NCI-H1417 treated with DMSO at 0.1 percent for 48 hours (cell line): ENCODE measurements around the gene MAML2.
"Not testable (repeated sequence)": the region's sequence is repeated elsewhere in the genome, so short reads cannot be mapped to it uniquely, and the experiment has no call there.

ENCODE experiments used
- DNase-seq: peaks from one replicate; lab custom pipeline; 2025; lab: John Stamatoyannopoulos, UW

Gene MAML2

GRCh38 chr11:96293109-96293508 lies 49.9 kb downstream of the MAML2 start:
- DNase-seq, result no peak

DNA sequence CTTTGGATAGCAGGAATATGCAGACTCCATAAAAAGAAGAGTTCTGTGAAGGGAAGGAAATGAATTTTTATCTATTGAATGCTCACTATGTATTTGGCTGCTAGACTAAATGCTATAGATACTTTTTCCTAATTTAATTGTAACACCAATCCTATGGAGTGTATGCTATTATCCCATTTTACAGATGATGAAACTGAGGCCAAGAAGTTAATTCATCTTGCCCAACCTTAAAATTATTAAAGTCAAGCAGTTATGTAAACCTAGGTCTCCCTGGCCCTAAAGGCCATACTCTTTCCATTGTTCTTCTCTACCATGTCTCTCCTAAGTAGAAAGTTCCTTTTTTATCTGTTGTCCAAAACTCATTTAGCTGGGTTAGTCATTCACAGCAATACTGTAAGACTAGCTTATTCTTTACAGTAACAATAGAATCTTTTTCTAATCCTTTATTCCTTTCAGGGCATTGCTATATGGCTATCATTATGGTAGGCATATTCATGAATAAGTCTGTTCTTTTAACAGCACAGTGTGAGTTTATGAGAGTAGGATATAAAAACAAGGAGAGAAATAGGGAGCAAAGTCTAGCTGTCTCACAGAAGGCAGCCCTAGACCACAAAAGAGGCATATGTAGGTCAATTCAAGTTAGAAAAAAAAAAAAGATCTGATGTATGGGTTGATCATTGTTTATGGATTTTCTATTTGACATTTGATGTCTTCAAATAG lies 50.5 kb downstream of the MAML2 start:
- no peak for DNase-seq

GRCh38 chr11:96290631-96291030 lies 52.4 kb downstream of the MAML2 start:
- DNase-seq, result no peak

DNA sequence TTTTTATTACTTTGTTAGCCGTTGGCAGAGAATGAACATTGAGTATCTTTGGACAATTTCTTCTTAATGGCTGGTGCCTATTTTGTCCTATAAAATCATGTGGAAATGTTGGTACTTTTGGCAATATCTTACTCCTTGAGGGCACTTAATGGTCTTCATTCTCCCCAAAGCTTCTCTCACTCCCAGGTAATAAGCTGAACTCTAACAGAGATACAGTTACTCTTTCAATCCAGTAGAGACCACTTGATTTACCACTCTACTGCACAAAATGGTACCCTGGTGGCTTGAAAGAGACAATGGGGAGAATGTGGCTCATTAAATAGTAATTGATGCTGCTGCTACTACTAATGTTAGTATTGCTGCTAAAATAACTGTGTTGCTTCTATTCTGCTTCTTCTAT lies 53.0 kb downstream of the MAML2 start:
- DNase-seq, result no peak

- no peak for DNase-seq
Measured at GRCh38 chr11:96288915-96289314, 54.1 kb downstream of the MAML2 start.

GRCh38 chr11:96287822-96288439 lies 55.1 kb downstream of the MAML2 start:
- no peak for DNase-seq

- not testable (repeated sequence) for DNase-seq
Measured at GRCh38 chr11:96285985-96286384, 57.0 kb downstream of the MAML2 start.

DNA sequence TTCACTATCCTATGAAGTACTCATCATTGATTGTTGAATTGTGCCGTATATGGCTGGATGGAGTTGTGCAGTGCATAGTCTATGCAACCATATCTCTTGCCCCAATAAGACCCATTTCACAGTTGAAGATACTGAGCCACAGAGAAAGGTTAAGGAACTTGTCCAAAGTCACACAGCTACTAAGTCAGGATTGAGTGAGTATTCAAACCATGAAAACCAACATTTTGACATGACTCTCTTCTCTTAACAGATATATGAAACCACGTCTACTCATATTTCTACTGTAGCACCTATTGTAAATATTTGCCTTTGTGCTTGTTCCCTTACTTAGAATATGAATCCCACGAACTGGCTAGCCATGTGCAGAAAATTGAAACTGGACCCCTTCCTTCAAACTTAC lies 58.1 kb downstream of the MAML2 start:
- DNase-seq, result no peak

DNA sequence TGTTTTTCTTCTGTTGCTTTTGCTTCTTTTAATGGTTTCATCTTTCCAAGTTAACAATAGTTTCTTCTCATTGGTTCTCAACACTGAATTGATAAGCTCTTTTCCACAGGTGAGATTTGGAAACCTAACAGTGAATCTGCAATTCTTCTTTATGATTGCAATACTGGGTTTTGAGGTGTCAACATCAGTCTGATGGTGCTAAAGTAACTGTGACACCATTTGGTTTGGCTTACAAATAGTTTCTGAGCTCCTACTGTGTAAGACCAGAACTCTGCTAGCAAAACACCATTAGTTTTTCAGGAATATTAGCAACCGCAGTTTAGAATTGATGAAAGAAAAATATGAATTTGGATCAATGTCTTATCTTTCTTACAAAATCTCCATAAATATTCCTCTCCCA lies 58.6 kb downstream of the MAML2 start:
- DNase-seq, result no peak

DNA sequence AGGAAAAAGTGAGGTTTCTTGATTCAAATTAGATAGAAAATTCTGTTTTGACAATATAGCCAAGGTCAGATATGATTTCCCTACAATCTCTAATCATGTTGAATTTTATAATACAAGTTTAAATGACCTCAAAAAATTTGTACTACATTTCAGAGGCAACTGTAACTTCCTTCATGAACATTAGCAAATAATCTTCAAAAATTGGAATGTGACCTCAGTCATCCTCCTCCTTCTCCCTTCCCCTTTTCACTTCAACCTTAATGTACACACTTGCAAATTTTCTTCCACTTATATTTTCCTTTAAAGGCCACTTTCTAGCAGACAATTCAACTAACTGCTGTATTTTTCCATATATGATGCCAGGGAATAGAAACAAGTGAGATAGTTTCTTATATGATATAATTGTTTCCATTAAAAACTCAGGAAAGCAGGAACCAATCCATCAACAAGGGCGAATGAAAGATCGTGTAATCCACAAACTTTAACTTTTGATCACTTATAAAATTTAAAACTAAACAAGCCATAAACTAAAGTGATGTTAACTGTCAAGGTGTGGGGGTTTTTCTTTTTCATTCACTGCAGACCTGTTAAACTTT lies 60.3 kb downstream of the MAML2 start:
- no peak for DNase-seq

GRCh38 chr11:96280444-96280843 lies 62.6 kb downstream of the MAML2 start:
- no peak for DNase-seq

- no peak for DNase-seq
Measured at GRCh38 chr11:96279896-96280290, 63.1 kb downstream of the MAML2 start.

DNA sequence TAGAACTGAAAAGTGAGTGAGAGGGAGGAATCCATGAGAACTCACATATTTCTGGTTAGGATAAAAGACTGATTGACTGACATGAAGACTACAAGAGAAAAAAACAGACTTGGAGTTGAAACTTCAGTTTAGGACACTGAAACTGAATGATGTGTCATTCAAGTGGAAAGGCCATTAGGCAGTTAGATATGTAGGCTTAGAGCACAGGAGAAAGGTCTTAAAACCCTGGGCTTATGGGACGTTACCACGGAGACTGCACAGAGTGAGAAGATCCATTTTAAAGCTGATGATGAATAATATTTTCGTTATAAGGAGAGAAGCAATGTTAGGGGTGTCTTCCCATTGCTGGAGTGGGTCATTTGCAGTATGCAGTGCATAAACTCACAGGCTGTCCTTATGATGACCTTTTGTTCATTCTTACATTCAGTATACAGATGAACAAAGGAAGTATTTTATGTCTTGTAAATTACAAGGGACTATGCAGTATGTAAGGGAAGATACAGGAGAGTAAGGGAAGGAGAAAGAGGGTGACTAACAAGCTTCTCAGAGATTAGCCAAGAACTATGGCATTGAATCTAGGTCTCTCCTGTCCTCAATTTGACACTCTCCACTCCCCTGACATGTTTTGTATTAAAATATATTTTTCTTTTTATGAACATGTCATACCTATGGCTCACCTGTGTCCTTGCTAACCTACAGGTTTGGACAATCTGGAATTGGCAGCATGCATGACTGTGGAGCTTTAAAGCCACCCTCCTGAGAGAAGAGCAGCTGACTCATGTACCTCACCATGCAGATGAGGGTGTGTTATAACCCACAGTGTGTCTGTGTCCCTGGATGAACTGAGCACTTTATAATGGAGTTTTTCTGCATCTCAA lies 63.7 kb downstream of the MAML2 start:
- DNase-seq, result no peak

- no peak for DNase-seq
Measured at GRCh38 chr11:96278039-96278897, 64.7 kb downstream of the MAML2 start.

- no peak for DNase-seq
Measured at GRCh38 chr11:96277696-96278038, 65.3 kb downstream of the MAML2 start.

DNA sequence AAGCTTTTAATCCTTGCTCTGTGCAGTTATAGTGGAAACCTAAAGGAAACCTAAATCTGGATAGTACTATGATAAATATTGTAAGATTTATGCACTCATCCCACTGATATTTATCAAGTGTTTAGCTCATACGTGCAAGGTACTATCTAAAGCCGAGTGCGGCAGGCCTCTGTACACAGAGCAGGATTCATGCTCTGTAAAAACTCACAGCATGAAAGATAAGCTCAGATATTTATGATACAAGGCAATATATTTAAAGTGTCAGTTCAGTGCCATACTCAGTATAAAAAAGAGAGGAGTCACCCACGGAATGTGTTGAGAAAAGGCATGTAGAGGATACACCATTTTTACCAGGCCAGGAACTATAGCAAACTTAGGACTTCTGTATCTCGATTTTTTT lies 66.2 kb downstream of the MAML2 start:
- DNase-seq, result no peak

DNA sequence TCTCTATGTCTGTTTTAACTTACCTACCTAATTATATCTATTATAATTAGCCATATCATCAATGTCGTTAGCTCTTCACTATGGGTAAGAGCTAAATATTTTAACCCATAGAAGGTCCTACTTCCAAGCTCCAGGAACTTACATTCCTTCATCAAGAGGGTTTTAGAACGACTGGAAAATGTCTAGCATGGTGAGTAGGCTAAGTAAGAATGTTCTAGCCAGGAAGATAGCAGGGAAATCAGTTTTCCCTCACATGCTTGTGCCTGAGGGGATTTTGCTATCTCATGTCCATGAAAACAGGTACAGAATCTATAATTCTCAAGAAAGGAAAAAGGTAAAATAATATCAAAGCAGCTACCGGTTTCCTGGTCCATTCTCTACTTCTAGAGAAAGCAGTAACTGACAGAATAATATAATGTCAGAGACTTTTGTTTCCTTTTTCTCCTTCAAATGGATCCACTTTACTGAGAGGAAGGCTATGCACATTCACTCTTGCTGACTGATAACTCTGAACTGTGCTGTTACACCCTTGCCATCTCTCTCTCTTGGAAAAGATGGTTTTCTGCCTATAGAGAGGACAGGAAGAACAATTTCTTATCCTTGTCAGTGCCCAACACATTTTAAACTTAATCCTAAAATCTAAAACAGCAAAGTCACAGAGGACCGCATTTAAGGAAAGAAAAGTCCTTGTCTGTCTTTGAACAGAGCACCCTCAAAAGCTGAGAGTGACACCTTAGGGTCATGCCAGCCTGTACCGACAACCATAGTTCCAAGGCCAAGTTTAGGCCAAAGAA lies 67.0 kb downstream of the MAML2 start:
- no peak for DNase-seq

DNA sequence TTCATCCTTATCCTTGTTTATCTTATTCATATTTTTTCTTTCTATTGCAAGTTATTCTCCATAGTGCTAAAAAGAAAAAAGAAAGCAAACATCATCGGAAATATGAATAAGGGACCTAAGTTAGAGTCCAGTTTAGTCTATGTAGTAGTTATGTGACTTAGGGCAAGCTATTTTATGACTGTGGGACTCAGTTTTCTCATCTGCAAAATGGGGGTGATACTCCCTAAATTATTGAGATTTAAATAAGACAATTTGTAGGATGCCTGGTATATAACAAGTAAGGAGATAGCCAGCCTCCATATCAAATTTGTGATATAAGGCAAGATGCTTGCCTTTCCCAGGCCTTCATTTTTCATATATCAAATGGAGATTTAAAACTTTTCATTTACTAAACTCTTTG lies 69.5 kb downstream of the MAML2 start:
- no peak for DNase-seq

DNA sequence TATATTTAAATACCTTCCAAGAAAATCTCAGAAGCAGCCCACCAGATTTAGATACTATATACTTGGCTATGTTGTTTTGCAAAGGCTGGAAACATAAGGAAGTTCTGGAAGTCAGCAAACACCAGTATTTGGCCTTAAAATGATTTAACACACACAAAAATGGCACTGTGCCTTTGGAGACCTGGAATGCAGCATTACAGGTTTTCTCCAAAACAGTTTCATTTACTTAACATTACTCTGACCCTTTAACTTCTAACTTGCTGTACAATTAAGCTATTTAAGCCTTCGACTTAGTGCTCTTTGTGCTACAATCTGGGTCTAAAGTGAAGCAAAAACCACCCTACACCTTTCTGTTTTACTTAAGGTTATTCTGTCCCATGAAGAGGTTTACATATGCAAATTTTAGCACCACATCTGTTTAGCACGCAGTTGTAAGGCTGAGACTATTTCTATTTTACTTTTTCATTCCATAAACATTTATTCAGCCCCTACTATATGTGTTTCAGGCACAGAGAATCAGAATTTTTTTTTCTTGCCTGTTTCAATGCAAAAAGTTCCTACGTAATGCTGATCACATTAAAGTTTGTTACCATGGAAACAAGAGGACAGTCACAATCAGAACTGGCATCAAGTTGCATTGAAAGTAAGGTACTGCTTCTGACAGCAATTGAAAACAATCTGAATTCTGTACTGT lies 70.3 kb downstream of the MAML2 start:
- no peak for DNase-seq

DNA sequence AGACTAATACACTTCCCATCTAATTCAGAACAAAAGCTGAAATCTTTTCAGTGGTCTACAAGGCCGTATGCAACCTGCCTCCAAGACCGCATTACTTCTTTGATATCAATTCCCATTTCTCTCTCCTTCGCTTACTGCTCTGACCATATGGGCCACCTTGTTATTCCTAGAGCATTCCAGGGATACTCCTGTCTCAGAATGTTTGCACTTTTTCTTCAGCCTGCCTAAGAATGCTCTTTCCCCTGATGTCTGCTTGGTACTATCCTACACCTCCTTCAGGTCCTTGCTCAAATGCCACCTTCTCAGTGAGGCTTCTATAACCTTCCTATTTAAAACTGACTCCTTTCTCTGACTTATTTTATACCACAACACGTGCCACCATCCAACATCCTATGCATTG lies 71.2 kb downstream of the MAML2 start:
- no peak for DNase-seq
